Mucosa of gallbladder (tissue), 1 donor: ENCODE data around the gene TTYH2. TPM values are rescaled to one million over a fixed set of nuclear protein-coding genes. Genes with fewer than 3 reads are reported as not detected.

Experiments
- DNase-seq: peaks from one replicate; pipeline ENCODE4 v3.0.0-alpha.2; 2020; ENCODE audit warnings: low spot score
- total RNA-seq: library from RNA; stranded (reverse); gene quantifications from one replicate; pipeline ENCODE4 v1.2.1, GENCODE V29; 2021
- donor health status: DM: no; HTN: no; CAD: no.

Gene TTYH2
- total RNA-seq, 1 donor from 2014 or later, result 6.9 TPM

DNA sequence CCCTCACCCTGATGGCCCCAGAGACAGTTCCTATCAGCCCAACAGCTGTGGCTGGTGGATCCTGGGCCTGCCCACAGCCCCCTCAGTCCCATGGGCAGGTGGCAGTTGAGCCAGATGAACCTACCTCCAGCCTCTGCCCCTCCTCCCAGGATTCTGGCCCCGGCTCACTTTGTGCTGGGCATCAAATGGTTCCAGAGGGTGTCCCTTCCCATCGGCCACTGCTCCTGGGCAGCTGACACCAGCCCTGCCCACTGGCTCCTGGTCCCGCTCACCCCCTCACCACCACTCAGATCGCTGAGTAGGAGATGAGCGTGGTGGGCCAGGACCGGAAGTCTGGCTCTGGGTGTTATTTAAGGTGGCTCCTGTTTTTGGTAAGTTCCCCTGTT is 2.0 kb downstream of the TTYH2 start:
- no peak for DNase-seq

DNA sequence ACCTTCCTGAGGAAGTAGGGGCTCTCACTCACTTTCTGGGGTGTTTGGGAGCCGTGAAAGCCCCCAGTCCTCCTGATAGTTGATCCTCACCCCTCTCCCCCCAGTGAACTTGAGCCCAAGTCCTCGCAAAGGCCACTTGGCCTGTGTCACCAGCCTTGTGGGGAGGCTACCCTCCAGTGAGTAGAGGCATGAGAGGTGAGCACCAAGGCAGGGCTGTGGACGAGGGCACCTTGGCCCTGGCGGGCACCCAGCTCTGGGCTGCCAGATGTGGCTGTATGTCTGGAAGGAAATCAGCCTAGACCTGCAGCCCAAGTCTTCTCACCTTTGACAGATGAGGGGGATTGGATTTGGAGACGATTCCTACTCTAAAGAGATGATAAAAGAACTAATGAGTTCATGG is 3.1 kb downstream of the TTYH2 start:
- no peak for DNase-seq

DNA sequence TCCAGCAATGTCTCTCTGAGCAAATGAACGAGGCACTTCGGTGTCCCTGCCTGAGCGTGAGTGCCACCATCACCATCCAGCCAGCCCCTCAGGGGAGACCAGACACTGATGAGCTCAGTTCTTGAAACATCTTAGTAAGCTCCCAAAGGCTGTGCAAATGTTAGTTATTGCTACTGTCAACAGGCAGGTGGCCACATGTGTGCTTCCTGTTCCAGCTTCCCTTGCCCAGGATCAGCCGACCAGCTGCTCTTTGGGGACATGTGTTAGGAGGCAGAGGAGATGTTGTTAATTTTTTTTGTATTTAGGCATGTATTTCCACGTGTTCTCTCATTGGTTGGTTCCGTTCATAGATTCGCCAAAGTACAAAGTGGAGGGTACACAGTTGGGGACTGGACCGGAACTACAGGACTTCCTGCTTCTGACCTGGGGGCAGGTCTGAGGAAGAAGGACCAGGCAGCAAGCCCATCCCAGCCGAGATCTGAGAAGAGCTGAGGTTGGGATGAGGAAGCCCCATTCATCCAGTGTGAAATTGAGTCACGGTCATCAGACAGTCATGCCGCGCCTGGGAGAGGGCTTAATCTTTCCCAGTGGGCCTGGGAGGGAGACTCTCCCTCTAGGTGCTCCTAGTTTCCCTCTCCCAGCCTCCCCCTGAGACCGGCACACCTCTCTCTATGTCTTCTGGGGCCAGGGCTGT is 3.8 kb downstream of the TTYH2 start:
- DNase-seq, result no peak

DNA sequence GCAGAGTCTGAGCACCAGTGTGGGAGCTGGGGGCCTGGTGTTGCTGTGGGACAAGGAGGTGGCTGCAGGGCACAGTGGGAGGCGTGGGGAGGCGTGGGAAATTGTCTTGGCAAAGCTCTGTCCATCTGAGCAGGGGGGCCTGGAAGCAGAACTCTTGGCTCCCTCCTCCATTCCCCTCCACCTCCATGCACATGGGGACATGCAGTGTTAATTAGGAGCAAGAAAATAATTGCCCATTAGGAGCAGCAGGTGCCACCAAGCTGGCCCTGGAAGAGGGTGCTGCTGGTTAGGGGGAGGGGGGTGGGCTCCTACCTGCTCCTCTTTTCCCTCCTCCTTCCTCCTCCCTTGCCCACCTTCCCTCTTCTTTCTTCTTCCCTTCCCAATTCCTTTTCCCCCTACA is 4.5 kb downstream of the TTYH2 start:
- DNase-seq, result no peak

DNA sequence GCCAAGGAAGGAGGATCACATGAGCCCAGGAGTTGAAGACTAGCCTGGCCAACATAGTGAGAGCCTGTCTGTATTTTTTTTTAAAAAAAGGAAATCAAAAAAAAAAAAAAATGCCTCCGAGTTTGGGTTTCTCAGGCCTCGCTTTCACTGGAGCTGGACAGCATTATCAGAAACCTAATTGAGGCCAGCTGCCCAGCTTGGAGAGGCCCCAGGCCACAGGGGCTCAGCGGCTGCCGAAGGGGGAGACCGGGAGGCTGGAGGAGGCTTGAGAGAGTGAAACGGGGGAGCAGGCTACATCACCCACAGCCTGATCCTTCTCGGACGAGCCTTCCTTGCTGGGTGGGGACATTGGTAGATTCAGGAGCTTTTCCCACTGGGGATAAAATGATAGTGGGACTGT is 5.1 kb downstream of the TTYH2 start:
- DNase-seq, result no peak

DNA sequence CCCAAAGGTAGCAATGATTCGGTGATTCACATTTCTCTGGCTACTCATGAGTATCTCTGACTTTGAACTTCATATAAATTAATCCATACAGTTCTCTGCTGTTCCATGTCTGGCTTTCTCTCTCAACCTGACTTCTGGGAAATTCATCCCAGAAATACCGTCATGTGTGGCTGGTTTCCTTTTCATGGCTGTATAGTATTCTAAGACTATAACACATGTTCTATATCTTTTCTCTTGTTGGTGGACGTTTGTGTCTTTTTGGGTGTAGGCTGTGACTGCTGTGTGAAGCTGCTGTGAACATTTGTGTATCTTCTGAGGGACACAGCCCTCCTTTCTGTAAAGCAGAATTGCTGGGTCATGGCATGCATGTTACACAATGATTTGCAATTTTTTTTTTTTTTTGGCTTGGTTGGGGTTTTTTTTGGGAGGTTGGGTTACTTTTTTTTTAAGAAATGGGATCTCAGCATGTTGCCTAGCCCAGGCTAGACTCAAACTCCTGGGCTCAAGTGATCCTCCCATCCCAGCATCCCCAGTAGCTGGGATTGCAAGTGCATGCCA is 6.3 kb downstream of the TTYH2 start:
- no peak for DNase-seq

DNA sequence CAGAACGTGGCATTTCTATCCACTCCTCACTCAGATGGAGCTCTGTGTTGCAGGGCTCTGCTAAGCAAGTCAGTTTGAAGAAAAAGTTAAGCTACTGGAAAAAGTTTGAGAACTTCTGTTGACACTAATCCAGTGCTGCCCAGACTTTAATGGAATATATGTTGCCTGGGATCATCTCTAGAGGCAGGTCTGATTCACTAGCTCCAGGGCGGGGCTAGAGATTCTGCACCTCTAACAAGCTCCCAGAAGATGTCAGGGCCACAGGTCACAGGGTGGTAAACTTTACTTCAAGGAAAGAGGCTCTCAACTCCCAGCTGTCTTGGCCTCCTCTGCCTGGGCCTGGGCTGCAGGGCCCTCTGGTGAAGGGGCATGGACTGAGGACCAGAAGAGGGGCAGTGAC is 6.8 kb downstream of the TTYH2 start:
- DNase-seq, result no peak

DNA sequence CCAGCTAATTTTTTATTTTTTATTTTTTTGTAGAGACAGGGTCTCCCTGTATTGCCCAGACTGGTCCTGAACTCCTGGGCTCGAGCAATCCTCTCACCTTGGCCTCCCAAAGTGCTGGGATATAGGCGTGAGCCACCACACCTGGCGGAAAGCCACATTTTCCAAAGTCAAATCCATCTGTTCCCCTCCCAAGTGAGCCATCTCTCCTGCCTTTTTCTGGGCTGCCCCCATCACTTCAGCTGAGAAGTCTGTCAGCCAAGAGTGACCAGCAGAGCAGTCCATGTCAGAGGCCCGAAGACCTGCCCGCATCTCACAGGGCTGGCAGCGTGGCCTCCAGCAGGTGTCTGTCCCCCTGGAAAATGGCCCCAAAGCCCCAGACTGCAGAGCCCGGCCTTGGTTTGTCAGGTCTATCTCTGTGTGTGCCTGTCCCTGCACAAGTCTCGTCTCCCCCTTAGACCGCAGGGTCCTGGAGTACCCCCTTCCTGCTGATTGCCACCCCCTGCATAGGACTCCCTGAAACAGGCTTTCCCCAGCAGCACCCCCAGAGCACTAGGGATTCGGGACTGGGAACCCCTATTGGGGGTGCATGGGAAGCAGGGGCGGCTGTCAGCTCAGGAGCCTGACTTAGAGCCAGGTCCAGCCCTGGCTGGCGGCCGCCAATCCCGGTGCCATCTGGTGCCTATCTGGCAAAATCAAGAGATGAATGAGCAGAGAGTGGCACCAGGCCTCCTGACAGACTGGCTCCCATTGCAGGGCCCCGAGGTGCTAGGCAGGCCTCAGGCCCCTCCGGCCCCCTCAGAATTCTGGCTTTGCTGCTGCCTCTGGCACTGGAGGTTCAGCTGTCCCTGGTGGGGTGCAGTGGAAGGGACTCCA is 7.8 kb downstream of the TTYH2 start:
- no peak for DNase-seq

DNA sequence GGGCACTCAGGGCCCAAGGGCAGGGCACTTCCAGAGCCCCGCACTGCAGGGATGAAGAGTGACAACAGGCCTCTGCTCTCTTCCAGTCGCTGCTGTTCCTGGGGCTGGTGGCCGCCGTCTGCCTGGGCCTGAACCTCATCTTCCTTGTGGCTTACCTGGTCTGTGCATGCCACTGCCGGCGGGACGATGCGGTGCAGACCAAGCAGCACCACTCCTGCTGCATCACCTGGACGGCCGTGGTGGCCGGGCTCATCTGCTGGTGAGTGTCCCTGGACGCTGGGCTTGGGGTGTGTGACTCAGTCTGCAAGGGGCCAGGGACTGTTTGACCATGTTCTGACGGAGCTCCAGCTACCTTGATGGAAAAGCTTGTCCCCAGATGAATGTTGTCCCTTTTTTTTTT is 9.0 kb downstream of the TTYH2 start:
- DNase-seq, result no peak

DNA sequence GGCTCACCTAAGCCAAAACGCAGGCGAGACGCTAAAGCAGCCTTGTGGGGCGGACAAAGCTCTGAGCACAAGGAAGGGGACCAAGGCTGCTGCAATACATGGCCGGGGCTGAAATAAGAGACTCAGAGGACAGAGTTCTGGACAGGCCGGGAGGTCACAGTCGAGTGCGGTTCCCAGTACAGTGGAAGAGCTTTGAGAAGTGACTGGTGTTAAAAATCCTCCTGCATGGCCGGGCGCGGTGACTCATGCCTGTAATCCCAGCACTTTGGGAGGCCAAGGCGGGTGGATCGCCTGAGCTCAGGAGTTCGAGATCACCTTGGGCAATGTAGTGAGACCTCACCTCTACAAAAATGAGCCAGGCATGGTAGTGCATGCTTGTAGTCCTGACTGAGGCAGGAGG is 10.5 kb downstream of the TTYH2 start:
- no peak for DNase-seq

DNA sequence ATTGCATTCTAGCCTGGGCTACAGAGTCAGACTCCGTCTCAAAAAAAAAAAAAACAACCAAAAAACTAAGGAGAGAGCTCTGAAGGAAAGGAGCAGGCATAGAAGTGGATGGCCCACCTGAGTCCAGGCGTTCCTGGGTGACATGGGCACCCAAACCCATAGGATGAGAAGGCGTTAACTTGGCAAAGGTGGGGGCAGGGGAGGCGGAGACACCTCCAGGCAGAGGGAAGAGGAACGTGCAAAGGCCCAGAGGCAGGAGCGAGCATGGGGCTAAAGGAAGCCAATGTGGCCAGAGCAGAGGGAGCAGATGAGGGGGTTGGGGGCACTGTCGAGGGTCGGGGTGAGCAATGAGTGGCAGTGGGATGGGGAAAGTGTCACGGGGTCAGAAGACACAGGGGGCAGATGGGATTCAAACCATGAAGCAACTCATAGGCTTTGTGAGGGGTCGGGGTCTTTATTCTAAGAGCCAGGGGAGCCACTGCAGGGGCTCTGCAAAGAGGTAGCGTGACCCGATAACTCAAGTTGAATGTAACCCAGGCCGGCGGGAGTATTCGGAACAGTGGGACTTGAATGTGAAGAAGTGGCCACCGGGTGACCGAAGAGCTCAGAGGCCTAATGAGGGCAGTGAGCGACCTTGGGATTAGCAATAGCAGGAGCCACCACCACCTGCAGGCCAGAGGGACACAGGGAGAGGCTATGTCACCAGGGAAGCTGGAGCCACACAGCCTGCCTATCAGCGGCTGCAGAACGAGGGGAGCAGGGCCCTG is 11.8 kb downstream of the TTYH2 start:
- DNase-seq, result no peak

DNA sequence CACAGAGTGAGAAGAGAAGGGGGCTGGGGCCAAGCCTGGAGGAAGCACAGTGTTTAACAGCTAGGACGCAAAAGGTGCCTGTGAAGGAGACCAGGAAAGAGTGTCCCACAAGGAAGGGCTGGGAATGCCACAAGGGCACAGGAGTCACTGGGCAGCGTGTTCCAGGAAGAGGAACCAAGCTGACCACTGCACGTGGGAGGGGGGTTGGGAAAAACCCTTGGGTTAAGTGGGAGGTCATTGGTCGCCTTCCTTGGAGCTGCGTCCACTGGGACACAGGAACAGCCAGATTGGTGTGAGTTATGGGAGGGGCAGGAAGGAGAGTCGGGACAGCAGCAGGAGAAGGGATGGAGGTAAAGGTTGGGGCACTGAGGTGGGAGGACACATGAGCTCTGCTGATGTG is 12.9 kb downstream of the TTYH2 start:
- DNase-seq, result no peak

DNA sequence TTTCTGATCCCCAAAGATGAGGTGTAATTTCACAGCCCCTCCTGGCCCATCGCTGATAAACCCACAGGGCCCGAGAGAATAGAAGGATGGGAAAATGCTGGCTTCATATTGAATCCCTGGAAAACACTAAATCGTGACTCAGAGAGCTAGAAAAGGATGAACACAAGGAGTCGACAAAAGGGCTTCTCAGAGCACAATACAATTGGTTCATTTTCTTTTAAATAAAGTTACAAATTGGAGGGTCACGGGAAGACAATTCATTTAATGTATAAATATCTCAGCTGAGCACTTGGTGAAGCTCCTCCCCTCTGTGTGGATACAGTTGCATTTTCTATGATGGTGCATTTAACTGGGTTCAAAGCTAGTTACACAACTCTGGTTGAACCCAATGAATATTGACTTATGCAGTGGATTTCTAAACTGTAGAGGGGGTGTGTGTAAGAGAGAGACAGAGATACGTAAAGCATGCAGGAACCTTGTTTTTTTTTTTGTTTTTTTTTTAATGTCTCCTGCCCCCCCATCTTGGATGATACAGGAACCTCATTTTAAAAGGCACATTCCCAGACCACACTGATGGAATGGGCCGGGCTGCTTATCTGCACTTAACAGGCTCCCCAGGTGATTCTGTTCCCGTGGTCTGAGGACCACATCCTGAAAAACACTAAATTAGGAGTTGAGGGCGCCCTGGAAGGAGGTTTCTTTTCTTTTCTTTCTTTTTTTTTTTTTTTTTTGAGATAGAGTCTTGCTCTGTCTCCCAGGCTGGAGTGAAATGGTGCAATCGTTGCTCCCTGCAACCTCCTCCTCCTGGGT is 14.1 kb downstream of the TTYH2 start:
- DNase-seq, result no peak

DNA sequence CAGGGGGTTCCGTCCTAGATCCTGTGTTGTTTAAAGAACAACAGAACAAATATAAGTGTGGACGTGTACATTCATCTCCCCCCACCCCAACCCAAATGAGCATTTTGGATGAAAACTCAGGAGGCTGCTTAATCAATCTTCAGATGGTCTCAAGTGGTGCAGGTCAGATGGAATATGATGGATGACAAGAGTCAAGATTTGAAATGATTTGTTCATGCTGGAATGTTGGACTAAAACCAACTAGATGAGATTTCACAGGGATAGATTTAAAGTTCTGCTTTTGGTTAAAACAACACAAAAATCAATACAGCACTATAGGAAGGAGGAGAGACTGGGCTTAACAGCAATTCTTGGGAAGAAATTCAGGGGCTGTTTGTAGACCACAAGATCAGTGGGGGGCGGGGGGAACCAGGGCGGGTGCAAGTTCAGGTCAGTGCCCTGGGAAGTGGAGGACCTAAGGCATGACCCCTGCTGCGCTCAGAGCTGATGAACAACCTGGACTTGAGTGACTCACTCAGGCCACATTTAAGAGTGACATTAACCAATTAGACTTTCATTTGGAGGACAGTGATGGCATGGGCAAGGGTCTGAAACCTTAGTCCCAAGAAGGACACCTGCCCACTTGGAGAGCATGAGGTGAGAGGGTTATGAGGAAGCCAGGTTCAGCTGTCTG is 15.1 kb downstream of the TTYH2 start:
- no peak for DNase-seq

DNA sequence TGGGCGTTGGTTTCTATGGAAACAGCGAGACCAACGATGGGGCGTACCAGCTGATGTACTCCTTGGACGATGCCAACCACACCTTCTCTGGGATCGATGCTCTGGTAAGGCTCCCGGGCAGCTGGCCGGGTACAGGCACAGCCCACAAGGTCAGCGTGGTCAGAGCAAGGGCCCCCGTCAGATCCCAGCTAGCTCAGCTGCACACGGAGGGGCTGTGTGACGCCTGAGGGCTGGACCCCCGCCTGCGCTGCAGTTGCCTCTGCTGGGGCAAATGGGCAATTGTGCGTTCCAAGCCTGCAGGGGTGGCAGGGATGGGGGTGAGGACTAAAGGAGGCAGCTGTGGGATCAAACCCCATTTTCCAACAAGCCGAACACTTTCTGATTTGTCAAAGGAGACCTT is 17.5 kb downstream of the TTYH2 start:
- DNase-seq, result no peak

DNA sequence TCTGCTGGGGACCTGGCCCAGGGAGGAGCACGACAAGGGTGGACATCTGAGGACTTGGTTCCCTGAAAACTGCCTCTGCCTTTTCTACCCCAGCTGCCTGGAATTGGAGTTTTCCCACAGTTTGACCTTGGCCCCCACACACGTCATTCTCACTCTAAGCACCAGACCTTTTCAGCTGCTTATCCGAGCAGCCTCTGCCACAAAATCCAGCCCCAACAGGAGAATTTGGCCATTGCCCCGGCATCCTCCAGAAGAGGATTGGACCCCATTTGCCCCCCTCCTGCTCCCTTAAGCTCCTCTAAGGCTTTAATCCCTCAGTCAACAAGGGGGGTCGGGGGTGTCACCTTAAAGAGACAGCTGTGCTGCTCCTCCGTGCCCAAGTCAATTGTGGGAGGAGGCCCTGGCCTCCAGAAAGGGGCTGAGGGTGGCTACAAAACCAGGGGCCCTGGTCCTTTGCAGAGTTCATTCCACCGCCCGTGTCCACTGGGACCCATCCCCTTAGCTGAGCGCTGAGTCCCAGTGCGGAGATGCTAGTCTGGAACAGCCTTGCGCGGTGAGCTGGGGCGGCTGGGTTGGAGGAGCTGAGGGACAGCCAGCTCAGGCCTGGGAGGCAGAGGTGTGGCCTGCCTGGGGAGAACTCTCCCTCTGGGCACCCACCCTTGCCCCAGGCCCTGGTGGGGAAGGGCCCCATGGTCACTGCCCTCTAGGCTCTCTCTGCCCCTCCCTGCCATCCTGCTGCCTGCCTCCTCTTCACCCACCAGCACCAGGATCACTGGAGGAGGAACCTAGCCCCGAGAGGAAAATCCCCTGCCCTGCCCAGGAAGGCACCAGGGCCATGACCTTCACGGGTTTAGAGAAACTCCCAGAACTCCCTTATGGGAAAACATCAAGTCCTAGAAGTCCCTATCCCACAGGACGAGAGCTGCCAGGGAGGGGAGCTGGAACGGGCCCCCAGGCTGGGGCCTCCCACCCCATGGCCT is 18.8 kb downstream of the TTYH2 start:
- no peak for DNase-seq

DNA sequence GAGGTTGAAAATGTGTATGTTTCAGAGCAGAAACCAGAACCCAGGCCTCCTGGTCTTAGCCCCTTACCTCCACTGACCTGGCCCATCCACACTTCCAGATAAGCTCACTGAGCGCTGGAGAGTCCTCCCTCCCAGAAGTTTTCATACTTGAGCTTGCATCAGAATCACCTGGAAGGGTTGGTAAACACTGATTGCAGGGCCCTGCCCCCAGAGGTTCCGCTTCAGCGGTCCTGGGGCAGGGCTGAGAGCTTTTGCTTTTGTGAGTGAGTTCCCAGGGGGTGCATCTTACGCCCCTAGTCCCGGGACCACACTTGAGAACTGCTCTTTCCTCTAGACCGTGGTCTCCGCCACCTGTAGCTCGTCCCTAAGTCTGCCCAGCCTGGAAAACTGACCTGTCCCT is 20.6 kb downstream of the TTYH2 start:
- DNase-seq, result no peak

DNA sequence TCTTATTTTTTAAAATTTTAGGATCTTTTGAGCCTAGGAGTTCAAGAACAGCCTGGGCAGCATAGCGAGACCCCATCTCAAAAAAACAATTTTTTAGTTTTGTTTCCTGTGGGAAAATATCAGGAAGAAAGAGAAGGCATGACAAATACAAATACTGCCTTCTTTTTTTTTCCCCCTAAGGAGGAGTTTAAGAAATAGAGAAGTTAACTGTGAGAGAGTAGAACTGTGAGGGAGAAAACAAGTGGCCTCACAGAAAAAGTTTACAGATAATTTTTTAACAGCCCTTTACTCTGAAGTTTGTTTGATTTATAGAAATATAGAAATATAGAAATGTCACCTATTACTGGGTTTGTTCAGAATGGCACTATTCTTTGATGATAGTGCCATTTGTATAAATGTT is 21.1 kb downstream of the TTYH2 start:
- no peak for DNase-seq

DNA sequence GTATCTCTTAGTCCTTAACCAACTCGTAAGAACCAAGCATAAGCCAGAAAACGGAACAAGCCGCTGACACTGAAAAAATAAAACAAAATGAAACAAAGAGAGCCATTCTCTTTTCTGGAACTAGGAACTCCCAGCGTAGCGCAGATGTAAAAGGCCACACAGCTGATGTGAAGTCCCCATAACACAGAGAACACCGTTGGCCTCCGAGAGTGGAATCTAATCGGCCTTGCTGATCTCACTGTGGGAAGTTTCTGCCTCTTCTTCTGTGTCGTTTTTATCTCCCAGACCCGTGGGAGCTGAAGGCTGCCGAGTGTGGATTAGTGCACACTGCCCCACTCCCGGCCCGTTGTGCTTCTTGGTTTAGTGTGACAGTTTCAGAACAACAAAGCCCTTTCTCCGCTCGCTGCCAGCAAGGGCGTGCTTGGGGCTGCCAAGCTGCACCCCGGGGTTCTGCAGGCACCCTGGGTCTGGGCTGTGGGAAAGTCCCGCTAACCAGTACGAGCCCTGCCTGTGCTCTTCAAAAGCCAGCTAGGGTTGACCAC is 21.7 kb downstream of the TTYH2 start:
- no peak for DNase-seq
